DMS 273 (cell line): ENCODE results near the gene USB1.
A peak's percentile ranks its signal among the peaks of the same experiment; 100 is the strongest.

Experiments
- DNase-seq: peaks from one replicate; lab custom pipeline; 2025; ENCODE audit not compliant: unreplicated experiment; lab: John Stamatoyannopoulos, UW

Gene USB1

DNA sequence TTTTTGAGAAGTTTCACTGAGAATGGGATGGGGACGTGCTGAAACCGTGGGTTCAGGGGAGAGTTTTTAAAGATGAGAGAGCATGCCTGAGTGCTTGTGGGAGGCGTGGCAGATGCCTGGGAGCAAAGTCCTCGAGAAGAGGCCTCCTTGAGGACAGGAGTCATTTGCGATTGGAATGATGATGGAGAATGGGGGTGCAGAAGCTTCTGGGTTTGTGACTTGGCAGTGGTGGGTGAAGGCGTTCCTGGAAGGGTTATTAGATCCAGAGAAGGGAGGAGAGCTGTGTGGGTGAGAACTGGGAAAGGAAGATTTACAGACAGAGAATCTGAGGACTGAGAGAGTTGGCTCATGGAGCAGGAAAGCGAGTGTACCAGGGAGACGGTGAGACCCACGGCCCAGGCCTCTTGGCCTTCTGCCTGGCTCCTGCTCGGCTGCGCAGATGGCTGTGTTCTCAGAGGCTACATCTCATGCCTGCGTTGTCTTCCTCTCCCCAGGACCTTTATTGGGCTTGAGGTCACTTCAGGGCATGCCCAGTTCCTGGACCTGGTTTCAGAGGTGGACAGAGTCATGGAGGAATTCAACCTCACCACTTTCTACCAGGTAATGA, 15.7 kb downstream of the USB1 start:
- DNase-seq: peak; percentile 38

DNA sequence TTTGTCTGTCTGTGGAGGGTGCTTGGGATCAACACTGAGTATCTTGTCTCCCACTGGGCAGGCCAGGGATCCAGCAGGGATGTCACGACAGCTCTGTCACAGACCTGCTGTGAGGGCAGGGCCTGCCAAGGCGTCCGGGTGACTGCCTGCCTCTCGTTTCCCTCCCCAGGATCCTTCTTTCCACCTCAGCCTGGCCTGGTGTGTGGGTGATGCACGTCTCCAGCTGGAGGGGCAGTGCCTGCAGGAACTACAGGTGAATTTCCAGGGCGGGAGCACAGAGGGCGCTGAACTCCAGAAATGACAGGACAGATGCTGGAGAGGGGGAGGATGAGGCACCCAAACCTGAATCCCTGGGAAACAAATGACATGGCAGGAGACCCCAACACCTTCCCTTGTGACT, 17.6 kb downstream of the USB1 start:
- peak; percentile 59 for DNase-seq

DNA sequence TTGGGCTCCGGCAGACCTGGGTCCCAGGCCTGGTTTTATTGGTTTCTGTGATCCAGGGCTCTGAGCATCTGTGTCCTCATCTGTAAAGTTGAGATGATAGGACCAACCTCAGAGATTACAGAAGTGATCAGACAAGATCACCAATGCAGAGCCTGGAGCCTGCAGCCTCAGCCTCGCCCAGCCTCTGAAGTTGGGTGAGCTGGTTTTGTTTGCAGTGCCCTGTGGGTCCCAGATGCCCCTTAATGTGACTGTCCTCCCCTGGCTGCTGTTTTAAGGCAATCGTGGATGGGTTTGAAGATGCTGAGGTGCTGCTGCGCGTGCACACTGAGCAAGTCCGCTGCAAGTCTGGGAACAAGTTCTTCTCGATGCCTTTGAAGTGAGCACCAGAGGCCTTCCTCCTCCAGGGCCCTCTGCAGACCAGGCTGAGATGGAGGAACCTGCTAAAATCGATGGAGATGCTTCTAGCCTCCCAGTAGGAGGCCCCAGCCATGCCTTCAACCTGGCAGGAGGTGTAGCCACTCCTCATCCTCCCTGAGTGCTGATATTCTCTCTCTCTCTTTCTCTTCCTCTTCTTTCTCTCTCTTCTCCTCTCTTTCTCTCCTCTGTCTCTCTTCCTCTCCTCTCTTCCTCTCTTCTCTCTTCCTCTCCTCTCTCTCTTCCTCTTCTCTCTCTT, 18.8 kb downstream of the USB1 start:
- DNase-seq: no peak

DNA sequence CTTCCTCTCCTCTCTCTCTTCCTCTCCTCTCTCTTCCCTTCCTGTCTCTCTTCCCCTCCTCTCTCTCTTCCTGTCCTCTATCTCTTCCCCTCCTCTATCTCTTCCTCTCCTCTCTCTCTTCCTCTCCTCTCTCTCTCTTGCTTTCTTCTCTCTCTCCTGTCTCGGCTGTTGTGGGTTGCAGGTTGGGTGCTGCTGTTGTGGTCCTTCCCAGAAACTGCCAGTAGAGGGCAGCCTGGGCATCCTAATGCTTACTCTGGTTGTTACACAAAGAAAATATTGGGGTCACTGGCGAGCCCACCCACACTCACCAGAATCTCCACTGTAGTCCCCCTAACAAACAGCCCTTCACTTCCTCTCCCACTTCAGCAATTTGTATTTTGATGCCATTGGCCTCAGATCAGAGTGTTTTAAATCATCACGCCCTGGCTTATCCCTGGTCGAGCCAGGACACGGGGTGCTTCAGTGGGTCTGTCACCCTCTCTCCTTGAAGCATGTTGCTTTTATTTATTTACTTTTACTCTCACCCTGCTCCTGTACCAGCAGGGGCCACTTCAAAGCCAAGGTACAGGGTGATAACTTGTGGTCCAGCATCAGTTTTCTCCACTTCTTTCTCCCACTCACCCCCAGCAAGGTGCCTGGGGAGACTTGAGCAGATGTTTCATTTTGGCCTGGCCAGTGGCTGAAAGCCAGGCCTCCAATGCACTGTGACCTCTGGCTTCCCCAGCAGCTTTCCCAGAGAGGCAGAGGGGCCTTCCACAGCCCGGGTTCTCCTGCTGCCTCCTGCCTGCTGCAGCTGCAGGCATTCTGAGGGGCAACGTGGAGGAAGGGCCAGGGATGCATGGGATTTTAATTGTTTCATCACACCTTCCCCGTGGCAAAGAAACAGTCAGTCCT, 19.7 kb downstream of the USB1 start:
- peak; percentile 68 for DNase-seq

DNA sequence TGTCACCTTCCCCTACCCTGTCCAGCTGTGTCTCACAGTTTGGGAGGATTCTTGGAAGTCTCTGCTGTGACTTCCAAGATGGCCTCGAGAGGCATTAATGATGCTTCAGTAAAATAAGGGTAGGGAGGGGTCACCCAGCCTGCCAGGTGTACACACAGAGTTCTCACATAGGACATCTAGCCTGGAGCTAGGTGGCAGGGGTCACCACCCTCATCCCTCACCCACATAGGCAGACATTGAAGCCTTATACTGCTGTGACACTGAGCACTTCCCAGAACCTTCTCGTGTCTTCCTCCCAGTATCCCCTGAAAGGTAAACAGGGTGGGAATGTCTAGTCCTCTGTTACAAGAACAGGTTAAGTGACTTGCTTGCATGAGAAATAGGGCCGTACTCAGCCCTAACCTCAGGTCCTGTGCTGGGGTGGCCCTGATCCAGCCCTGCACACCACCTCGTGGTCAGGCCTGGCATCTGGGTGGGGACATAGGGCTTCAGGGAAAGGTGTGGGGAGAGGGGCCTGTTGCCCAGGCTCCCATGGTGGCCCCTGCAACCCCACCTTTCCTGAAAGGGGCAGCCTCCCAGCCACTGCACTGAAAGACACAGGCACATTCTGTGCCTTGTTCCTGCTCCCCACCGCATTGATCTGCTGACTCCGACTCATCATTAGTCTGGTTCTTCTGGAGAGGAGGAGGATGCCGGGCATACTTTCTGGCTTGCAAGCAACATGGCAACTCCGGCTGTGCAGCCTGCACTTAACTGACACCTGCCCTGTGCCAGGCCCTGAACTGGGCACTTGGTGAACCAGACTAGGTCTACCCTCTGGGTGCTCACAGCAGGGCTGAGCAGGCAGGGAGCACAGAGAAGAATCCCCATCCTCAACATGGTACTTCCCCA, 20.7 kb downstream of the USB1 start:
- no peak for DNase-seq

DNA sequence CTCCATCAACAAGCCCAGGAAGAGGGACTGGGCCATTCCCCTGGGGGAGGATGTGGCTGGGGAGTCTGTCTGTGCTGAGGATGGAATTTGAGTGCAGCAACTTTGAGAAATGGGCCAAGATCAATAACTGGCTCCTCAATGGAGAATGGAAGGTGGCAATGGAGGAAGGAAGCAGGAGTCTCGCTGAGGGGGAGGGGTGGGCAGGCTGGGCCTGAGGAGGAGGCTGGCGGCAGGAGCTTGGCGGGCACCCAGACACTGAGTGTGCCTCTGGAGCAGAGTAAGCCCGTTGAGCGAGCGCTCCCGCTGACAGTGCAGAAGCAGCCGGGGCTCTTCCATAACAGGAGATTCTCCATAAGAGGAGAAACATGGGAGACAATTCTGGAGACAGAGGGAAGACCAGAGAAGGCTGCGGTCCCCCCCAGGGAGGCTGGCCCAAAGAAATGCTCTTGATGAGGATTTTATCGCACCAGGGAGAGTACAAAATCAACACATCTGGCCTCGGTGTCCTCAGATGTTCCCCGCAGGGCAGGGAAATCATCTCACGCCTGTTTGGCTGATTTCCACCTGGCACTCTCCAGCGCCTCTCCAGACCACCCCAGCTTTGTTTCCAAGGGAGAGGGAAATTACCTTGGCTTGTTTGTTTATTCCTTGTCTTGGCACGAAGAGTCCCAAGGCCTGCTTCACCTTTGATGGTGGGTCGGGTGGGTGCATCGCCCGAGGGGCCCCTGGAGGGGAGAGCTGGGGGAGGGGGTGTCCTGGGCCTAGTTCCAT, 21.6 kb downstream of the USB1 start:
- peak; percentile 91 for DNase-seq

DNA sequence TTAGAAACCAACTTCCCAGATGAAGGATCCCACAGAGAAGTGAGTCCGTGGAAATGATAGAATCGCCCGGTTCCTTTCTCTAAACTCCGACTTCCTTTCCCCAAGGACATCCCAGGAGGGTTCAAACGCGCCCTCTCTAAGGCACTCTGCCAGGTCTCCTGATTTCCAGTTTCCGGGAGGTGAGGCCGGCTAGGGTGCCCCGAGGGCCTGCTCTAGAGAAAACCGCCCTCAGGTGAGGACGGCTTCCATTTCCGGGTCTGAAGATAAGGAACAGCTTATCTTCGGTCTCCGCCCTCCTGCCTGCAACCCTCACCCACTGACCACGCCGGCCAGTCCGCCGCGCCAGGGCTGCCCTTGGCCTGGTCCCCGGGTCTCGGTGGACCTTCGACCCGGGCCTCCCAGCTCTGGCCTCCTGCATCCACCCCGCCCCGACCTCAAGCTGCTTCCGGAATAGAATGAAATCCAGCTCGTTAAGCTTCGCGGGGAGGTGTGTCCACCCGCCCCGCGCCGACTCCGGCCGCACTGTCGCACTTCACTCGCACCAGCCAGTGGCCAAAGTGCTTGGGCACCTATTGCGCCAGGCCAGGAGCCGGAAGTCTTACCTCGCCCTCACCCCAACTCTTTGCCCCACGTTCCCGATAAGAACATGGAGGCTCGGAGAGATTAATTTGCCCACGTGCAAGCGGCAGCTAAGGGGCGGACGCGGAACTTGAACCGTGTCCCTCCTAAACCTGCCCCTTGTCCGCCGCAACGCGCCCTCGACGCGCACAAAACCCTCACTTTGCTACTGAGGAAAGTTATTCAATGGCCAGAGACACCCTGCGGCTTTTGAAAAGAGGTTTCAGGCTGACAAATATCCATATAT, 23.5 kb downstream of the USB1 start:
- DNase-seq: peak; percentile 35

DNA sequence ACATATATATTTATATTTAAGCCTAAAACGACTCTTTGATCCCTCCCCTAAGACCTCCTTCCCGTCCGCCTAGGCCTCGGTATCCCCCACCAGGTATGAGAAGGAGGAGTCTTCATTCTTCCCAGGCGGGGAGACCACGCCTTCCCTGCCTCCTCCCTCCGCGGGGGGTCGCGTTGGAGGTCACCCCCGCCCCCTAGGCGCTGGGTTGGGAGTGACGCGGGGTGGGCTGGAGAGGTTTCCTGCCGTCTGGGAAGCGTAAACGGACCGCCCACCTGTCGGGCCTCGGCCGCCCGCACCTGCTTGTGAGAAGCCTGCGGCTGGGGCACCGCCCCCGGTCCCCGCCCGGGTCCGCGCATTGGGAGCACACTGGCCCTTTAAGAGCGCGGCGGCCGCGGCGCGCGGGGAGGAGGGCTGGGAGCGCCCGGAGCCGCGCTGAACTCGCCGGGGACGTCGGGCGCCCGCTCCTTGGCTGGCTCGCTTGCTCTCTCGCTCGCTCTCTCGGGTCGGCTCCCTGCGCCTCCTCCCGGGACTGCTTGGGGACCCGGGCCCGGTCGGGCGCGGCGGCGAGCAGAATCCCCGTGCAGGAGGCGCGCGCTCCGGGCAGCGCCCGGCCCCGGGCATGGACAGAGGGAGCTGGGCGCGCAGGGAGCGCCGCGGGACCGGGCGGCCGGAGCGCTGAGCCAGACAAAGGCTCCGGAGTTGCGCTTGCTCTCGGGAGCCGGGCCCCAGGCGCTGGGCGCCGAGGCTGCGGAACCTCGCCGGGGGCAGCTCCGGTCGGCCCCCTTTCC, 24.3 kb downstream of the USB1 start, which contains the start of gene MMP15:
Gene MMP15, plus strand, starts transcription at position 404 of the 788 bp plus-strand sequence. CDS start 597 bp downstream, outside the sequence.
- peak; percentile 85 for DNase-seq

DNA sequence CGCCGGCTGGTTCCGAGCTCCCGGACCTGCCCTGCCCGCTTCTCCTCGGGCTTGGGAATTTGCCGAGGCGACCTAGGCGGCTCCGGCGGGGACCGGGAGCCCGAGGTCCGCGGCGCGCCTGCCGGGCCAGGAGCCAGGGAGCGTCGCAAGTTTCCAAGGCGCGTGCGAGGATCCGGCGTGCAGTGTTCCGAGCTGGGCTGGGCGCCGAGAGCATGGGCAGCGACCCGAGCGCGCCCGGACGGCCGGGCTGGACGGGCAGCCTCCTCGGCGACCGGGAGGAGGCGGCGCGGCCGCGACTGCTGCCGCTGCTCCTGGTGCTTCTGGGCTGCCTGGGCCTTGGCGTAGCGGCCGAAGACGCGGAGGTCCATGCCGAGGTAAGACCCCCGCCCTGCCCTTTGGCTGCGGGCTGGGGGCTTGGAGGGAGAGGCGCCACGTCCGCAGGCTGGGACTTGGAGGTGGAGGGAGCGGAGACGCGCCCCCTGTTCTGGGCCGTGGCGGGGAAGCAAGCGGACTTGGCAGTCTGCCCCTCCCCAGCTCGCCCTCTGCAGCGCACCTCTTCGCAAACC, 25.0 kb downstream of the USB1 start:
- peak; percentile 83 for DNase-seq

DNA sequence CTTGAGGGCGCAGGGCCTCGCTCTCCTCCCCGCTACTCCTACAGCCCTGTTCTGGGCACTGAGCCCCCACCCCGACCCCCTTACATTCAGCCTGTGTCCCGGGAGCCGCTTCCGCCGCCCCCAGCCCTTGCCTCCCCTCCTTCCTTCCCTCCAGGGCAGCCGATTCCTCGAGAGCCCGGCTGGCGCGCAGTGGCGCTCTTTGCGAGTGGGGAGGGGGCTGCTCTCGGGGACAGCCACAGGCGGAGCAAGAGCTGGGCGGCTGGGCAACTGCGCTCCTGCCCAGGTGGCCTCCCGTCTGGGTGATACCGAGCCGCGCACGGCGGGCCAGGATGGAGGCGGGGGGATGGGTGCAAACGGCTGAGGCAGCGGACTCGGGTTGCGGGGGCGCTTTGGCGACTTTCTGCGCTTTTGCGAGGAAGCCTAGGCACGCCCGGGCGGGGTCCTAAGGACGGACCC, 25.5 kb downstream of the USB1 start:
- DNase-seq: peak; percentile 66

DNA sequence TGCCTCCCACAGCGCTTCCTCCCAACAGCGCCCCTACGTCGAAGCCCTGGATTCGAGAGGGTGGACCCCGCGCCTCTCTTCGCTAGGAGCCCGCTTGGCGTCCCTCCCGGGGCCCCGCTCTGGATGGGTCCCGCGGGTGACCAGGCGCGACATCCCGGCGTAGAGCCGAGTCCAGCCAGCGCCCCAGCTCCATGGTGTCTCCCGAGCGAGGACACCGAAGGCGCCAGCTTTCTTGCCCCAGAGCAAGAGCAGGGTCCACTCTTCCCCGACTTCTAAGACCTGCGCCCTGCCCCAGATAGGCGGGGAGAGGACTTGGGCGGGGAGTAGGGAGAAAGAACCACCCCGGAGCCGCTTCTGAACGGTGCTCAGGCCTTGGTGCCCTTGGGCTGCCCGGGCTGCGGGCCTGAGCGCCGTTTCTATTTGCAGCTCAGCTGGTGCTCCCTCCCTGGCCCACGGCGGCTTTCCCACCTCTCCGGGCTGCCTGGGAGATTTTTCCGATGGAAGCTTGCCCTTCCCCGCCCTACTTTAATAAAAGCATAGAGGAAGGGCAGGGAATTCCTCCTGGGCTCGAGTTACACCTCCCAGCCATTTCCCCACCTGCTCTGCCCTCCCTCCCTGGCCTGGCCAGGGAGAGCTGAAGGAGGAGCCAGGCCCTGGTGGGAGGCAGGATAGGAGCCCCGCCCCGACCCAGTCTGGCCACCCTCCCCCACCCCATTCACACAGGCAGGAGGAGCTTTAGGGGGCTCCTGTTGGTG, 26.1 kb downstream of the USB1 start:
- DNase-seq: peak; percentile 89

DNA sequence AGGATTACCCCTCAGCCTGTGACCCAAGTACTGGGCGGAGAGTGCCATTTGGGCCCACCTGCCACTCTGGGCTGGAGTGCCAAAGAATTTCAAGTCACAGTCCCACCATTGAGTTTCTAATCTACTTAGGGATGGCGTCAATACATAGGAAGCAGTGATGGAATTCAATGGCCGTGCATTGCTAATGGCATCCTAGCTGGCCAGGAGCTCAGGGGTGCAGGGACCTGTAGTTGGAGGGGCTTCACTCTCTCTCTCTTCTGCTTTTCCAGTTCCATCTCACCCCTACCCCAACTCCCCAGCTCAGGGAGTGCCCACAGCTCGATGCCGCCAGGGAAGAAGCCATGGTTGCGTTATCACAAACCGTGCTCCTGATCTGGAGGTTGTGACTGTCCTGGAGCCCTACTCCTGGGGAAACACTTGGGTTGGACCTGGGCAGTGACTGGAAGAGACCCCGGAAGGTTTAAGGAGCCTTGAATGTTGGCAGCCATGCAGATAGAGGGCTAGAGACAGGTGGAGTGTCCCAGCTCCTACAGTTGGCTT, 26.8 kb downstream of the USB1 start:
- DNase-seq: no peak

DNA sequence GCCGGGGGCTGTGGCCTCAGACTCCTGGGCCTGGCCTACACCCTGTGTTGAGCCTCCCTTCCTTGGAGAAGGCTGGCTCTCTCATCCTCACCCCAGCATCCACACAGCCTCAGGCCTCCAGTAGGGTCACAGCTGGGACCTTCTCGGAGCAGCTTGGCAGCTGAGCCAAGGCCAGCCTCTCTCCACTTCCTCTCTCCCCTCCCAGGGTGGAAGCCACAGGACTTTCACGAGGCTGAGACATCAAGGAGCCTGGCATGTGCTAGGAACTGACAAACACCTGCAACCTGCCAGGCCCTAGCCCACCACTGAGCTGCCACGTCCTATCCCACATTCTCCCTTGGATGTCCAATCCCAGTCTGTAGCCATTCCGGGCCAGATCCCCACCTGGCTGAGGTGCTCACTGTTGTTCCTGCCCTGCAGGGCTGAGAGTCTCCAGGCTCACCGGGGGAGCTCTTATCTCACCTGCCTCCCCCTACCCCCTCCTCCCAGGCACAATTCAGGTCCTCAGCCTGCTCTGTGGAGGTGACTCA, 27.4 kb downstream of the USB1 start:
- DNase-seq: peak; percentile 22

DNA sequence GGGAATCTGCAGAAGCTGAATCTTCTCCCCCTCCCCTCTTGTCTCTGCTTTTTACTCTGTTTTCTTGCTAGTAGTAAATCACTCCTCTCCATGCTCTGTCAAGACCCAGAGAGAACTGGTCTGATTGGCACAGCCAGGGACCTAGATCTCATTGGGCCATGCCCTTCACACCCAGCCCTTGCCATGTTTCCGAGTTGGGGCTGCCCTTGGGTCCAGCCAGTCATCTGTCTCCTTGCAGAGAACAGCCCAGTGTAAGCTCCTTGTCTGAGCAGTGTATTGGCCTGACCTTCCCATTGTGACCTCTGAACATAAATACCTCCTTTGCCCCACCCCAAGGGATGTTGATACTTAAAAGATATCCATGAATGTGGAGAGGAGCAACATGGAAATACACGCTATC, 28.2 kb downstream of the USB1 start:
- no peak for DNase-seq

DNA sequence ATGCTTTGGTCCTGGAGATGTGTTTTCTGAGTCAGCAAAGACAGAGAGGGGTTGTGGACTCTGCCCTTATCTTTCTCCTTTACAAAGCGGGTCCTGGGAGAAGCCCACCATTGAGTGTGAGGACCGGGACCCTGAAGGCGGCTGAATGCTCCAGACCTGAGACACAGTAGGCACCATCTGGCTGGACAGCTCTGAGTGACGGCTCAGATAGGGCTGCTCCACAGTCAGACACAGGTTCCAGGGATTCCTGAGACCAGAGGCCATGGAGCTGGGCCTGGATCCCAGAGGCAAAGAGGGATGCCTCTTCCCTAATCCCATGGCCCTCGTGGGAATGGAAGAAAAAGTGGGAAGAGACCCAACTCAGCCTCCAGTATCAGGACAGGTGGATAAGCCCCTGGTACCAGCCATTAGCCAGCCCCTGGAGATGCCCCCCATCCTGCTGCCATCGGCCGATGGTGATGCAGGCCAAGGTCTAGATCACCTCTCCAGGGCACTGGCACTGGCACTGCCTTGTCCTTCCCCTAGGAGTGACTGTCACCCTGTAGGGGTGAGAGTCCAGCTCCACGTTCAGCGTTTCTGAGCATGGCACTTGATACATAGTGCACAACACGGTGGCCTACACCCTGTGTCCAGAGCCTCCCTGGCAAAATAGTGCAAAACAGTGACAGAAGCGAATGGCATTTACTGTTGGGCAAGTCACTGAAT, 29.1 kb downstream of the USB1 start:
- no peak for DNase-seq
